IPS DF 19.7 (cell line): ENCODE results near the gene ETNK1.
"Not testable (repeated sequence)": the region's sequence is repeated elsewhere in the genome, so short reads cannot be mapped to it uniquely, and the experiment has no call there.

Experiments used
- DNase-seq: peaks from one replicate; pipeline ENCODE4 v3.0.0-alpha.2; 2013; ENCODE audit warnings: low read depth, low spot score

Gene ETNK1, protein sequence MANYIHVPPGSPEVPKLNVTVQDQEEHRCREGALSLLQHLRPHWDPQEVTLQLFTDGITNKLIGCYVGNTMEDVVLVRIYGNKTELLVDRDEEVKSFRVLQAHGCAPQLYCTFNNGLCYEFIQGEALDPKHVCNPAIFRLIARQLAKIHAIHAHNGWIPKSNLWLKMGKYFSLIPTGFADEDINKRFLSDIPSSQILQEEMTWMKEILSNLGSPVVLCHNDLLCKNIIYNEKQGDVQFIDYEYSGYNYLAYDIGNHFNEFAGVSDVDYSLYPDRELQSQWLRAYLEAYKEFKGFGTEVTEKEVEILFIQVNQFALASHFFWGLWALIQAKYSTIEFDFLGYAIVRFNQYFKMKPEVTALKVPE

DNA sequence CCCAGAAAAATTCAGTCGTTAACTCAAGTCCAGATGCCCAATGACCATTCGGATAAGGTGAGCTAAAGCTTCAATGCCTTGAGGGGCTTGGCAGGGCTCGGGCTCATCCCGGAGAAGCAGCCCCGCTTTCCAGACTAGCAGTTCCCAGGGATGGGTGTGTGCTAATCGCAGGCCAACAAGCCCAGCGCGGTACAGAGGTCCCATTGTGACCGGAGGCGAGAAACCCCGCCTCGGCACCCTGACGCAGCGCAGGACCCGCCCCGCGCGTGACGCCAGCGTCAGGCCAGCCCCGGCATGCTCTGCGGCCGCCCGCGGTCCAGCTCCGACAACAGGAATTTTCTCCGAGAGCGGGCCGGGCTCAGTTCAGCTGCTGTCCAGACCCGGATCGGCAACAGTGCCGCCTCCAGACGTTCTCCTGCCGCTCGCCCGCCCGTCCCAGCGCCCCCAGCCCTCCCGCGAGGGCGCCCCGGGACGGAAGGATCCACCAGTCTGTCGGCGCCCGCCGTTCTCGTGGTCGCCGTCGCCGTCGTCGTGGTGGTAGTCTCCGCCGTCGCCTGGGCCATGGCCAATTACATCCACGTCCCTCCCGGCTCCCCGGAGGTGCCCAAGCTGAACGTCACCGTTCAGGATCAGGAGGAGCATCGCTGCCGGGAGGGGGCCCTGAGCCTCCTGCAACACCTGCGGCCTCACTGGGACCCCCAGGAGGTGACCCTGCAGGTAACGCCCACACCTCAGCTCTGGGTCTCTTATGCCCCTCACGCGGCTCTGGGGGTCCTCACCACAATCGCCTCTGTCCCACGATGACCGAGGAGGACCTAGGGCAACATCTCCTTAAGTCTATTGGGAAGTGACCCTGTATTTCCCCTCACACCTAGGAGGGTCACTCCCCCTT lies at the start of gene ETNK1:
Gene ETNK1, plus strand, starts transcription at position 302 of the 892 bp plus-strand sequence. Its CDS starts 260 bp downstream, at position 562.
- peak; percentile 71 for DNase-seq

- no peak for DNase-seq
Observed at GRCh38 chr12:22576065-22576464, 48.9 kb upstream of the ETNK1 start.

DNA sequence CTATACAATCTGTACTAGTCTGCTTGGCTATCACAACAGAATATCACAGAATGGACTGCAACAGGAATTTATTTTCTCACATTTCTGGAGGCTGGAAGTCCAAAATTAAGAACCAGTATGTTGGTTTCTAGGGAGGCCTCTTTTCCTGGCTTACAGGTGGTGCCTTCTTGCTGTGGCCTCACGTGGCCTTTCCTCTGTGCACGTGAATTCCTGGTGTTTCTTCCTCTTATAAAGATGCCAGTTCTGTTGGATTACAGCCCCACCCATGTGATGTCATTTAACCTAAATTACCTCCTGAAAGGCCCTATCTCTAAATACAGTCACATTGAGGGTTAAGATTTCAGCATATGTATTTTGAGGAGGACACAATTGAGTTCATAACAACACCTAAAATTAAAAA lies 48.5 kb upstream of the ETNK1 start:
- DNase-seq = no peak

DNA sequence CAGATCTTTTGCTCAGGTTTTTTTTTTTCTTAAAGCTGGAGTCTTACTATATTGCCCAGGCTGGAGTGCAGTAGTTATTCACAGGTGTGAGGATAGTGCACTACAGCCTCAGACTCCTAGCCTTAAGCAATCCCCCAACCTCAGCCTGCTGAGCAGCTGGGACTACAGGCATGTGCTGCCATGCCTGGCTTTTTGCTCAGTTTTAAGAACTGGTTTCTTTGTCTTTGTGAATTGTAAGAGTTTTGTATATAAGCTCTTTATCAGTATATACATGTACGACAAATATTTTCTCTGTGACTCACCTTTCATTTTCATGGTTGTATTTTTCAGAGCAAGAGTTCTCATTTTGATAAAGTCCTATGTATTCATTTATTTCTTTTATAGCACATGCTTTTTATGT lies 47.3 kb upstream of the ETNK1 start:
- no peak for DNase-seq

DNA sequence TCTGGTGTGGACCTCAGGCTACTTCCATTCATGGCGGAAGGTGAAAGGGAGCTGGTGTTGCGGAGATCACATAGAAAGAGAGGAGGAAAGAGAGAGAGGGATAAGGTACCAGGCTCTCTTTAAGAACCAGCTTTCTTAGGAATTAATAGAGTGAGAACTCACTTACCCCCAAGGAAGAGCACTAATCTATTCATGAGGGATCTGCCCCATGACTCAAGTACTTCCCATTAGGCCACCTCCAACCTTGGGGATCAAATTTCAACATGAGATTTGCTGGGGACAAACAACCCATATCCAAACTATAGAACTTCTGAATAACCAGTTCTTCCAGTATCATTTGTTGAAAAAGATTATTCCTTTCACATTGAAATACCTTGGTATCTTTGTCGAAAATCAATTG lies 46.6 kb upstream of the ETNK1 start:
- no peak for DNase-seq

GRCh38 chr12:22588817-22589216 lies 36.2 kb upstream of the ETNK1 start:
- no peak for DNase-seq

- DNase-seq = no peak
Observed at GRCh38 chr12:22593864-22594263, 31.1 kb upstream of the ETNK1 start.

- DNase-seq = not testable (repeated sequence)
Observed at GRCh38 chr12:22597539-22597938, 27.4 kb upstream of the ETNK1 start.

GRCh38 chr12:22598141-22598762 lies 26.7 kb upstream of the ETNK1 start:
- DNase-seq = no peak

GRCh38 chr12:22598763-22599161 lies 26.2 kb upstream of the ETNK1 start:
- DNase-seq = no peak

DNA sequence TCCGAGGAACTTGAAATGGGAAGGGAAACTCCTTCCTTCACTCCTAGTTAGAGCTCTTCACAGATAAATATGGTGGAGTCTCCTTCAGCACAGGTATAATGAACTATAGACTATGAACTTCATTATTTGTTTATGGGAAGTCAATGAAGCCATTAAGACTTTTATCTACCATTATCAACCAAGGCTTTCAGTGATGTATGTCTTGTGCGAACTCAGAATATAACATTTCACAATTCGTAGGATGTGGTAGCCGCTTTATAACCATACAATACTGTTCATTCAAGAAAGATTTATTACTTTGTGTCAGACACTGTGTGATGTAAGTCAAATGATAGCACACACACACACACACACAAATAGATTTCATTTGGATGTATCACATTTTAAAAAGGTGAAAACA lies 24.8 kb upstream of the ETNK1 start:
- DNase-seq = no peak

GRCh38 chr12:22609501-22609900 lies 15.5 kb upstream of the ETNK1 start:
- no peak for DNase-seq

DNA sequence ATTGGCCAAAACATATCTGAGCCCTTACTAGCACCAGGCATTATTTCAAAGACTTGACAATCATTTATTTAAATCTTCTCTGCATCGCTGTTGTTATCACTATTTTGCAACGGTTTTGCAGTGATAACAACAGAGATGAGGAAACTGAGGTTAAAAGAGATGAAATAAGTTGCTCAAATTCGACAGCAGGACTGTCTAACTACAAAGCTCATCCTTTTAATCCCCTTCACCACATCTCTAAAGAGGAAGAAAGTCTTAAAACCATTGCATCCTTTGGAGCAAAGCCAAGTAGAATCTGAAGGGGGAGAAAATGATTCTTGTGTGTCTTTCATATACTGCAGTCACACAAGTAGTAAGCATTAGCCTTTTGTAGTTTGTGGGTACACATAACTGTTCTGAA lies 14.8 kb upstream of the ETNK1 start:
- DNase-seq = no peak

DNA sequence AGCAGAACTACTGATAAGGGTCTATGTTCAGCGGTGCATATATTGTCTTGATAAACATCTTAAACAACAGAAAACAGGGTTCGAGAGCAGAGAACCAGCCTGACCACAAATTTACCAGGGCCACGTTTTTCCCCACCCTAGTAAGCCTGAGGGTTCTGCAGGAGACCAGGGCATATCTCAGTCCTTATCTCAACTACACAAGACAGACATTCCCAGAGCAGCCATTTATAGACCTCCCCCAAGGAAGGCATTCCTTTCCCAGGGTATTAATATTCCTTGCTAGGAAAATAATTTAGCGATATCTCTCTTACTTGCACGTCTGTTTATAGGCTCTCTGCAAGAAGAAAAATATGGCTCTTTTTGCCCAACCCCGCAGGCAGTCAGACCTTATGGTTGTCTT lies 12.1 kb upstream of the ETNK1 start:
- DNase-seq = not testable (repeated sequence)

DNA sequence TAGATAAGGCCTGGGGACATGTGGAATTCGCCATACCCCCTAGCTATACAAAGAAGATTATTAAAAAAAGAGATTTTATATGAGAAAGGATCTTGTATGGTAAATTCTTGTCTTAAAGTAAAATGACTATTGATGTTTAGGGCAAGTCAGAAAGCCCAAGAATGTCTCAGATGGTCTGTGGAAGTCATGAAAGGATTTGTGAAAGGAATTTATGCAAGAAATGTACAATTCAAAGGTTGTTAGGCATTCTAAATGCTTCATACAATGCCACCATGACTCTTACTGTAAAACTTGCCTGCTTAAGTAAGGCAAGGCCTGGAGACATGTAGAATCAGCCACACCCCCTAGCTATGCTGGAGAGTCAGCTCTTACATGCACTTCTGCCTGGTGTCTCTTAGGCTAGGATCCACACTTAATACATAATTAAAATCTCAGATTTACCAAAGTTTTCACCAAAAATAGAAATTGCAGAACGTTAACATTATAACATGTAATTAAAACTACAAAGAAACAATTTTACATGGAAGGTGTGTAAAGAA lies 8.9 kb upstream of the ETNK1 start:
- DNase-seq = no peak

DNA sequence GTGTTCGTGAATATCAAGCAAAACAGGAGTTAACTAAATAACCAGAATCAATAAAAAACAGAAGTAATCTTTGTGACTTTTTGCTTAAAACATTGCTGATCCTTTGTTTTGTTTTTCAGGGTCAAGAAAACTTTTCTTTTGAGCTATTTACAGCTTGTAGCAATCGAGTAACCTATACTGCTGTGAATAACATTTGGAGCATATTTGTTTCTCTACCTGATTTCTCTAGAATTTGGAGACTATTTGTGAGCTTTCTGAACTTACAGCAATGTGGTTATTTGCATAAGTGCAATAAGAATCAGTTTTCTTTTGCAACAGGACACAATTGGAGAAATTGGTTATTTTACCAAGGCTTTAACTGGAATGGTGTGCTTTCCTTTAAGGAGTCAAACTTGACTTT lies 7.3 kb upstream of the ETNK1 start:
- DNase-seq = no peak

- no peak for DNase-seq
Observed at GRCh38 chr12:22624548-22624869, 462 bp upstream of the ETNK1 start.

GRCh38 chr12:22625762-22626294 lies 857 bp downstream of the ETNK1 start:
- DNase-seq = no peak

DNA sequence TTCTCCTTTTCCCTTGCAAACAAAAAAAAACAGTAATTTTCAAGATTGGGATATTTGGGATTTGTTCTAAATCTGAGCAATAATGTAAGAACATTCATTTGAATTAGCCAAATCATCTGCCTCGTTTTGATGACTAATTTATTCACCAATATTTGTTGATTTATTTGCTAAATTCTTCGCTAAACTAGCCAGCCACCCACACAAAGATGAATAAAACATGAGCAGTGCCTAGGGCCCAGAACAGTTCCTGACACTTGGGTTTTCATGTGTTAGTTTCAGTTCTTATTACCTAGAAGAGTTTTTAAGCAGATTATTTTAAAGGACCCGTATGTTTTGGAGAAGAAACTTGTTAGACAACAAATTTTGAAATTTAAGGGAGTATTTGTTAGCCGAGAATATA lies 1.4 kb downstream of the ETNK1 start:
- DNase-seq = no peak

DNA sequence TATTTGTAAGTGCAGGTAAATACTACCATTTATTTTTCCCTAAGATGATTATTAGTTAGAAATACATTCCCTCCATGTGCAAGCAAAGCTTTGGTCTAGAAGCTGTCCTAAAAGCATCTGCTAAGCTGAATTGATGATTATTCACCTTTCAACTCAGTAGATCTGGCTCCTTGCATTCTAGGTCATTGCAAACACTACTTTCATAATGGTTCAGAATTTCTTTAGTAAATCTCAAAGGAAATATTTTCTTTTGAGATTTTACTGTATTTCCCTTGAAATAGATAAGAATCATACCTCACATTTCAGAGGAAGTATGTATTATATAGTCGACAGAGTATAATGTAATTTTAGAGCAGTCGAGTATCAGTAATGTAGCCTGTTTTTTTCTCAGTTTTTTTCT lies 2.4 kb downstream of the ETNK1 start:
- DNase-seq = no peak

DNA sequence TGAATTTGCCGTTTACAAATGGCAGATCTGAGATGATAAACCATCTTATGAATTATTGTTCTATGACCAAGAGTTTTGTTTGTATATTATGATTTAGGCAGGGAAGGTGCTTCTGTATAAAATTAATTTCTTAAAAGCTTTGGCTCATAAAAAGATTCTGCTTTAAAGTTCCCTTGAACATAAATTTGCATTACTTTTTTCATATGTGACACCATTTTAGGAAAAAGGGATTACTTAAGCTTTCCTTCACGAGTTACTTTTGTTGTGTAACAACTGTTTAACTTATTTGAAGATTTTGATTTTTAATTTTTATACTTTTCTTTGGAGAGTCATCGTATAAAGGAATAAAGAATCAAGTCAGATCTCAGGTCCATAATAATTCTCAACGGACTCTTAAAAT lies 3.3 kb downstream of the ETNK1 start:
- no peak for DNase-seq

DNA sequence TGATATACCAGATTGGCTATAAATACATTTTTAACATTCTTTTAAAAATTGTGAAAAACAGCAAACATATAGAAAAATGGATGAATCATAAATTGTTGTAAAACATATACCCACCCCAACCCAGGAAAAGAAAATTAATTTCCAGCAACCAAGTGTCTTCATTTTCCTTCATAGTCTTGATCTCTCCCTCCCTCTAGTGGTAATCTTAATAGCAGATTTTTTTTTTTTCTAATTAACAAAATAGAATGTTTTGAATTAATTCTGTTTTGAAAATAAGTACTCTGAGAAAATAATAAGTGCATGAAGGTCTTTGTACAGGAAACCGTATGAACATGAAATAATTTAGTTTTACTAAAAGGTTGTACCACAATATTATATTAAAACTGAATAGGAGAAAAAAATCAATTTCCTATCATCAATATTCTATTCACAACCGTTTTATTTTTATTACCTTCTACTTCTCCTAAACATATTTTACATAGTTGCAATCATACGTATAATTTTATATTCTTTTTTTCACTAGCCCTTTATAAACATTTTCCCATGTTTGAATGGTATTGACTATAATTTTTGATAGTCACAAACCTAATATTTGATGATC lies 7.0 kb downstream of the ETNK1 start:
- DNase-seq = no peak
